Esophagus squamous epithelium (tissue), 5 donors: ENCODE data around the gene BICC1. TPM values are rescaled to one million over a fixed set of nuclear protein-coding genes. Genes with fewer than 3 reads are reported as not detected.

Experiments
- DNase-seq: peaks from one replicate; lab custom pipeline; 2025; lab: John Stamatoyannopoulos, UW
- H3K27ac ChIP-seq, 4 donors: fragments of 200-600 bp; sonication (generic); one replicate each; pipeline ENCODE4 v1.5.1; 2016 to 2019; ENCODE audit warnings: mild to moderate bottlenecking in 1 of 4
- H3K27me3 ChIP-seq, 4 donors: fragments of 200-600 bp; sonication (generic); 1 replicate in 3 of 4; 2 replicates in 1 of 4; pipeline versions ENCODE4 v1.5.1 to v1.6.0; 2017 to 2021; ENCODE audit warnings: antibody characterized with exemption in 1 of 4
- H3K36me3 ChIP-seq, 3 donors: fragments of 200-600 bp; sonication (generic); one replicate each; pipeline ENCODE4 v1.5.1; 2016 to 2019
- H3K4me1 ChIP-seq, 3 donors: fragments of 200-600 bp; sonication (generic); one replicate each; pipeline ENCODE4 v1.5.1; 2017 to 2019
- H3K4me3 ChIP-seq, 4 donors: fragments of 200-600 bp; sonication (generic); 1 replicate in 3 of 4; 2 replicates in 1 of 4; pipeline ENCODE4 v1.5.1; 2016 to 2019; ENCODE audit warnings: mild to moderate bottlenecking in 2 of 4, moderate library complexity in 1 of 4
- H3K9me3 ChIP-seq, 3 donors: fragments of 200-600 bp; sonication (generic); one replicate each; pipeline ENCODE4 v1.5.1; 2016 to 2019
- CTCF ChIP-seq, 6 experiments: fragments of 450-650 bp in 4 of 6; fragments of 200-600 bp in 2 of 6; sonication (generic) in 2 of 6; IDR thresholded peaks; one replicate each; pipeline ENCODE4 v1.5.1; 2016 to 2019; ENCODE audit warnings: antibody characterized with exemption in 6 of 6, mild to moderate bottlenecking in 4 of 6, moderate library complexity in 4 of 6
- POLR2A ChIP-seq, 4 donors: fragments of 450-650 bp; IDR thresholded peaks; one replicate each; pipeline ENCODE4 v1.6.1; 2017; ENCODE audit warnings: antibody characterized with exemption in 4 of 4, mild to moderate bottlenecking in 4 of 4, moderate library complexity in 3 of 4
- whole genome bisulfite sequencing, 2 donors: methylation state at CpG; one replicate each; pipeline ENCODE4 v1.1.5; 2018; 5-methylcytosine and 5-hydroxymethylcytosine counted together
- intact Hi-C: fragments of 100-400 bp; cut with DNase I; formaldehyde crosslinking; loops from one replicate; pipeline ENCODE4 v1.15.0; 2022
- total RNA-seq, 4 donors: library from RNA; depleted of rRNA; stranded (reverse); fragments of >200 nt; gene quantifications; one replicate each; pipeline ENCODE4 v1.1.0, GENCODE V29; 2016
- donor health status: DM: yes; HTN: yes; CAD: no.

Gene BICC1
- total RNA-seq, 4 donors from 2014 or later, result 0.11 to 8.2 (median 2.0) TPM

DNA sequence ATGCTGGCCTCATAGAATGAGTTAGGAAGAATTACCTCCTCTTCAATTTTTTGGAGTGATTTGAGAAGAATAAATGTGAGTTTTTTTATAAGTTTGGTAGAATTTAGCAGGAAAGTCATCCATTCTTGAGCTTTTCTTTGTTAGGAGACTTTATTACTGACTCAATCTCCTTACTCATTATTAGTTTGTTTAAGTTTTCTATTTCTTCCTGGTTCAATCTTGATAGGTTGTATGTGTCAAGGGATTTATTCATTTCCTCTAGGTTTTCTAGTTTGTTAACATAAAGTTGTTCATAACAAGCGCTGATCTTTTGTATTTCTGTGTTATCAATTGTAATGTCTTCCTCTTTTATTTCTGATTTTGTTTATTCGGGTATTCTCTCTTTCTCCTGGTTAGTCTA lies 47.4 kb downstream of the BICC1 start:
- 87 to 88% methylated on average over 2 of the region's 2 CpGs for WGBS, 2 donors
- DNase-seq, result no peak
- H3K9me3 ChIP-seq, result peaks cover 0 to 25% (median 24%) of the 10 kb centered on the region in 3 donors
- H3K27me3 ChIP-seq, result no peaks in the 10 kb centered on the region
- intact Hi-C loops, result no loop called here
- H3K36me3 ChIP-seq, result no peaks in the 10 kb centered on the region
- H3K4me3 ChIP-seq, result no peak overlapping the region
- no peak overlapping the region for H3K27ac ChIP-seq
- no peaks in the 10 kb centered on the region for H3K4me1 ChIP-seq
- TF ChIP-seq CTCF (IDR thresholded peaks at IDR 0.05) (no peak), POLR2A (IDR thresholded peaks at IDR 0.05) (no peak)

DNA sequence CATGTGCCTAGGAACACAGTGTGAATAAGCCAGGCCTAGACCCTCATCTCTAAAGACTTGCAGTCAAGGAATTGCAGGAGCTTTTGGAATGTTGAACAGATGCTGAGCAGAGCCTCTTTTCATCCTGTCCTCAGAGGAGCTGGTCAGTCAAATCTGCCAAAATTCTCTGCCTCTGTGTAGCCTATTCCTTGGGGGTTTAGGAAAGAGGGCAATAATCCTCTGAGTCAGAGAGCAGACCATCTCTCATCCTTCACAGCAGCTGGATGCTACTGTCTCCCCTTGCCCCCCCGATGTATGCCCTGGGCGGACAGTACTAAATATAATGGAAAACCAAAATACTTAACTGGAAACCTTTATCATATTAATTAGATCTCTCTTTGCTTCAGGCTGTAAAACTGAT lies 52.6 kb downstream of the BICC1 start:
- Histone ChIP-seq H3K36me3 (no peaks in the 10 kb centered on the region), H3K27ac (no peak overlapping the region), H3K9me3 (peaks cover 0 to 16% (median 14%) of the 10 kb centered on the region in 3 donors), H3K4me1 (no peaks in the 10 kb centered on the region), H3K4me3 (no peak overlapping the region), H3K27me3 (no peaks in the 10 kb centered on the region)
- TF ChIP-seq CTCF (IDR thresholded peaks at IDR 0.05) (no peak), POLR2A (IDR thresholded peaks at IDR 0.05) (no peak)
- no peak for DNase-seq
- intact Hi-C loops, result no loop called here
- WGBS, 2 donors, result 86 to 89% methylated on average over 1 to 2 of the region's 2 CpGs

DNA sequence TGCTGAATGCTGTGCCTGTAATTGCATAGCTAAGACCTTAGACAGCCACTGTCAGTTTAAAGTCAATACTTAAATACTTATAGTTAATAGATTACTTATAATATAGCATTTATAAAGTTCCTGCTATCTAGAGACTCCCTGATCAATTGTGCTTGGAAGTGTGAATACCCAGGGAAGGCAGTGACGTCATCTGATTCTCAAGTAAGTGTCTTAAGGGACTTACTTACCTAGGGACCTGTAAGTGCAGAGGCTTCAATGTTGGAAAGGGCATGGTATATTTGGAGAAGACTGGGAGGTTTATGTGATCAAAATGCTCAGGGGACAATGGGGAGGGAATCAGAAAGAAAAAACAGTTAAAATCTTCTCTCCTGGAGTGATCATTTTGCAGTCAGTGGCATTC lies 55.0 kb downstream of the BICC1 start:
- H3K36me3 ChIP-seq, result no peaks in the 10 kb centered on the region
- no peaks in the 10 kb centered on the region for H3K27me3 ChIP-seq
- no peaks in the 10 kb centered on the region for H3K4me1 ChIP-seq
- DNase-seq, result no peak
- intact Hi-C loops, result no loop called here
- no peak overlapping the region for H3K4me3 ChIP-seq
- H3K27ac ChIP-seq, result no peak overlapping the region
- TF ChIP-seq POLR2A (IDR thresholded peaks at IDR 0.05) (no peak), CTCF (IDR thresholded peaks at IDR 0.05) (no peak)
- 67 to 69% methylated on average over 1 of the region's 1 CpG for WGBS, 2 donors
- peaks cover 0 to 7% (median 2%) of the 10 kb centered on the region in 3 donors for H3K9me3 ChIP-seq

- Histone ChIP-seq H3K27me3 (no peaks in the 10 kb centered on the region), H3K36me3 (no peaks in the 10 kb centered on the region), H3K4me1 (no peaks in the 10 kb centered on the region), H3K4me3 (no peak overlapping the region), H3K9me3 (no peaks in the 10 kb centered on the region), H3K27ac (no peak overlapping the region)
- DNase-seq, result no peak
- TF ChIP-seq CTCF (IDR thresholded peaks at IDR 0.05), result no peak
- no peak for TF ChIP-seq POLR2A (IDR thresholded peaks at IDR 0.05)
- 39 to 44% methylated on average over 2 of the region's 2 CpGs for WGBS, 2 donors
- intact Hi-C loops, result no loop called here
Observed at GRCh38 chr10:58568428-58568935, 55.8 kb downstream of the BICC1 start.

GRCh38 chr10:58570307-58570723 lies 57.6 kb downstream of the BICC1 start:
- H3K9me3 ChIP-seq, result no peaks in the 10 kb centered on the region
- WGBS, 2 donors, result 91% methylated on average over 1 of the region's 1 CpG
- no peaks in the 10 kb centered on the region for H3K36me3 ChIP-seq
- no peaks in the 10 kb centered on the region for H3K27me3 ChIP-seq
- H3K4me3 ChIP-seq, result no peak overlapping the region
- intact Hi-C loops, result no loop called here
- H3K27ac ChIP-seq, result no peak overlapping the region
- TF ChIP-seq POLR2A (IDR thresholded peaks at IDR 0.05), result no peak
- TF ChIP-seq CTCF (IDR thresholded peaks at IDR 0.05), result no peak
- H3K4me1 ChIP-seq, result no peaks in the 10 kb centered on the region
- DNase-seq, result no peak
